Activated CD8-positive, alpha-beta memory T cell treated with anti-CD3 and anti-CD28 coated beads, Interleukin-2, amount 50 U/mL, for 24 hours (primary cell): ENCODE results near the gene B4GALT5.

ENCODE experiments used
- DNase-seq: peaks from one replicate; pipeline ENCODE4 v3.0.0-alpha.2; 2020; ENCODE audit errors: extremely low read depth

B4GALT5 gene

GRCh38 chr20:49584418-49585382 is 129.0 kb downstream of the B4GALT5 start:
- DNase-seq, result no peak

GRCh38 chr20:49583669-49584417 is 129.8 kb downstream of the B4GALT5 start:
- no peak for DNase-seq

DNA sequence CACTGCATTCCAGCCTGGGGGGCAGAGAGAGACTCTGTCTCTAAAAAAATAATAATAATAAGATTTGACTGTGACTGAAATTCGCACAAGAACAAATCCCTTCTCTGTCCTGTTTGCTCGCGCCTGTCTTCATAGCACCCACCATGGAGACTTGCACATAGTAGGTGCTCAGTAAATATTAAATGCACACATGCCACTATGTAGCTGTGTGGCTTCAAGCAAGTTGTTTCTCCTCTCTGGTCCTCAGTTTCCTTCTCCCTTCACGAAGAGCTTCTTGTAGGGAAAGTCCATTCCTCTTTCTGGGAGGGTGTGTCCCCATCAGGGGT is 130.4 kb downstream of the B4GALT5 start:
- no peak for DNase-seq
